Activated T-cell treated with anti-CD3 and anti-CD28 coated beads for 48 hours (primary cell): ENCODE measurements around the gene TTC7B.

Source experiments
- DNase-seq: peaks from one replicate; pipeline ENCODE4 v3.0.0-alpha.2; 2020; ENCODE audit warnings: low read depth

TTC7B gene

DNA sequence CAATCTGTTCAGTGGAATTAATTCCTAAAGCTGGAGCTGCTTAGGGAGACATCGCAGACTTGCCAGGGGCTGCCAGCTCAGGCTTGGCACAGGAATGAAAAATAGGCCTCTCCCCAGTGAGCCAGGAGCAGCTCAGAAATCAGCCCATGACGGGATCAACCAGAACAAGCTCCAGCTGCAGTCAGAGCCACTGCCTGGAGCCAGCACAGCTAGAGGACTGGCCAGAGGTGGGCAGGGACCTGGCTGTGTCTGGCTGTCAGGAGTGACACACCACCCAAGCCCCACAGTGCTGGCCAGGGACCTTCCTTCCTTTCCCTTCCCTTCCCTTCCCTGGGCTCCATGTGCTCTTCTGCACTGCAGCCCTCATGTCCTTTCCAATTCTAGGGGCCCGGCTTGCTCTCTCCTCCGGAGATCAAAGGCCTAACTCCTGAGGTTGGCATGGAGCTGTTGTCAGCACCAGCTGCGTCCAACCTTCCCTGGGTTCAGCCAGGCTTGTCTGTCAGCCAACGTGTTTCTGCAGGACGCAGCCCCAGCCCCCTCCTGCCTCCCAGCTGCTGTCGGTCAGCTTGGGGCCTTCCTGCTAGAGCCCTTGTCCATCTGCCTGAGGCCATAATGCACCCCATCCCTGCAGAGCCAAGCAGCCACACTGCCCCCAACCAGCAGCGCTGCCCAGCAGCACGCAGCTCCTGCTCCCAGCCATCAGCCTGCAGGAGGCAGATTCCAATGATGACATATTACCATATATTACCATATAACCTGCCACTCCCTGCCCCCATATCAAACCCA is 270.1 kb downstream of the TTC7B start:
- DNase-seq: no peak

DNA sequence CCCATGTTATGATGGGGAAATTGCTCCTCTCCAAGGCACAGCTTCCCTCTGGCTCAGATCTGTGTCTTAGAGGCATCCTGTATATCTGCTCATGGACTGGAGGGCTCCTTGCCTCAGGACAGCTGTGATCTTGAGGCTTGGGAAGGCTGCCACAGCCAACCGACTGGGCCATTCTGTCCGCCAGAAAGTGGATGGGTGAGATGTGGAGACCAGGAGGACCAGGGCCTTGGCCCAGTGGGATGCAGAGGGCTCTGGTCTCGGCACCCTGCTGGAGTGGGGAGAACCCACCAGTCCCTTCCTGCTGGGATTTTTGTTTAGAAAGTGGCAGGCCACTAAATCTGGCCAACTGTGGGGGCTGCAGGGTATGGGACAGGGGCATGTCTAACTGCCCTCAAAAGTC is 270.8 kb downstream of the TTC7B start:
- DNase-seq: no peak

DNA sequence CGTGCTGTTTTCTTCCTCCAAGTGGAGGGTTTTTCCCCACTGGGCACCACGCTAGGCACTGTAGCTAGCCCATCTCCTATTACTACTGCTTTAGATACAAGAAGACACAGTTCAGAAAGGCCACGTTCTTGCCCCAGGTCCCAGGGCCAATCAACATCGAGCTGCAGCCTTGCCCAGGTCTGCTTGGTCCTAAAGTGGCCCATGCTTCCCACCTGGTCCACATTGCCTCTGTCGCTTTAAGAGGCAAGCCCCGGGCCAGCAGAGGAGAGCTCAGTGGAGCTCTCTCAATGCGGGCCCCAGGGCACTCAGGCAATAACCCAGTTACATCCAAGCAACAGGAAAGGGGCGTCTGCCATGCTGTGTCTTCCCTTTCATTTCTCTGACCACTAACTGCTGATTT is 271.3 kb downstream of the TTC7B start:
- DNase-seq: no peak

DNA sequence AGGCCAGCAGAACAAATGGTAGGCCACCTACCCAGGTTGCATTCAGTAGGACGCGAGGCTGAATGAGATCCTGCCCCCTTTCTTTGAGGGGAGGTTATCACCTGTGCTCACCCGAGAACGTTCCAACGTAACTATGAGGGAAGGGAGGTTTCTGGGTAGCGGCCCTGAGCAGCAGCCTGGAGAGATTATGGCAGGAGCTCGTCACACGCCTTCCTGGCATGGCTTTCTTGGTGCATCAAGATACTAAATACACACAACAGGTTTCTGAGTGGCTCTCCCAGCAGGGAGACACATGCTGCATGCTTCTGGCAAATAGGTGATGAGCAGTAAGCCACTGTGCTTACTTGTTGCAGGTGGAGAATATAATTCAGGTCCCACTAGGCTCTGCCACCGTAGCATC is 271.7 kb downstream of the TTC7B start:
- DNase-seq: no peak

DNA sequence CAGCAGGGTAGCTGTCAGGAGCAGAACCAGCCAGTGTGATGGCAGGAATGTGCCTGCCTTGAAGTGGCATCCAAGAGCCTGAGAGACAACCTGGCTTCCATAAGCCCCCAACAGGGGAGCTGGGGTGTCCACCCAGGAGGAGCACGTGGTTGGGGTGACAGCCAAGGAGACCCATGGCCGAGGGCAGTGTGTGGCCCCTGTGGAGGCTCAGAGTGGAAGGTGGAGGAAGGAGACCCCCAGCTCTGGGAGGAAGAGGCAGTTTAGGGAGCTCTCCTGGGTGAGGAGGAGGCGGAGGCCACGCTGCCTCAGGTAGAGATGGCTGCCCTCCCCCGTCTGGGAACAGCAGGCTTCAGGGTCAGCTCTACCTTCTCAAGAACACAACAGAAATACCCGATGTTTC is 272.4 kb downstream of the TTC7B start:
- DNase-seq: no peak

DNA sequence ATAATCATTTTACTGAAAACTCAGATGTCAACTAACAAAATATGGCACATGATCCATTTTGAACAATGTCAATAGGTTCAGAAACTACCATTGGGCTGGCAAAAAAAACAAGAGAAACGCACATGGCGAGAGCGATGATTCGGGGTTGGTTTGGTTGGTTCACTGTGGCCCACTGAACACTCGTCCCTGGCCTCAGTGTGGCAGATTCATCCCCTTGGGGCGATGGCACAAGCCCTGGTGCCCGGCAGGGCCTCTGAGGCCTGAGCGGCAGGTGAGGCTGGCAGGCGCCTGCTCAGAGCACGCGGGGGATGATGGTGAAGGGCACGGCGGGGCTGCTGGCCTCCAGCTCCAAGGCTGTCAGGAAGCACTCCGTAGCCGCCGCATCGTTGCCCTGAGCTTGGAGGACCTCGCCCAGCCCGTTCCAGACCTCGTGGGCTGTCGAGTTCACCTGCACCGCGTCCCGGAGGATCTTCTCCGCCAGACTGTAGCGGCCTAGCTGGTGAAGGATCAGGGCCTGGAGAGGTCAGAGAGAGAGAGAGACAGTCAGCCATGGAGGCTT is 275.1 kb downstream of the TTC7B start:
- DNase-seq: no peak

DNA sequence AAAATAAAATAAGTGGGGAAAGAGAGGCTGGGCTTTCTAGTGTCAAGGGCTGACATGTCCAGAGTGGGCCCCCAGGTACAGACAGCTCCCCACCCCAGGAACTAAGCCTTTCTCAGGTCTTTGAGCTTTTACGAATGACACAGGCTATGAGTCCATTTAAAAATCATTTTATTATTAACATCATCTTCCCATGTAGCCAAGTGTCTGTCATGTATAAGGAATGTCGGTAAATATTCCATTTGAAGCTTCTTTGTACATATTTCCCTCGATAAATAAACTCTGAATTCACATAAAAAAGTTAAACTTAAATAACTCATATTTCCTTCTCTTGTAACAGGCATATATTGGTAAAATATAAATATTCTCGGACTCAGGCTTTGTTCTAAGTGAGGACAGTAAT is 275.8 kb downstream of the TTC7B start:
- DNase-seq: no peak

DNA sequence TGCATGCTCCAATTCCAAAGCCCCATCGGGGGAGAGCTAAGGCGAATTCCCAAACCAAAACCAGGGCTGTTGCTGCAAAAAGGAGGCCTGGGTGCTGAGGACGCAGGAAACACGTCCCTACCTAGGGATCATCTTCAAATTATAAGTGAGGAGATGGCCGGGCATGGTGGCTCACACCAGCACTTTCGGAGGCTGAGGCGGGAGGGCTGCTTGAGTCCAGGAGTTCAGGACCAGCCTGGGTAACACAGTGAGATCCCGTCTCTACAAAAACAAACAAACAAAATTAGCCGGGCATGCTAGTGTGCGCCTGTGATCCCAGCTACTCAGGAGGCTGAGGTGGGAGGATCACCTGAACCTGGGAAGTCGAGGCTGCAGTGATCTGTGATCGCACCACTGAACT is 276.2 kb downstream of the TTC7B start:
- no peak for DNase-seq

DNA sequence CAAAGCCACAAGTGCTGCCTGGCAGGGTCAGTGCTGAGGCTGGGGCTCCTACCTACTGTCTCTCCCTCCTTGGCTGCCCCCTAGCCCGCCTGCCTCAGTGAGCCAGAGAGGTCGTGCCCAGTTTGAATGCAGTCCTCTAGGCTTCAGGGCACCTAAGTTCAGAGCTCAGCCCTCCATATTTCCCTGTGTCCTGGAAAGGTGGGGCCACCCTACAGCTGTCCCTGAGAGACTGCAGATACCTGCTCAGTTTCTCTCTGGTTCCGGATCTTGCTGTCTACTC is 276.8 kb downstream of the TTC7B start:
- DNase-seq: no peak

DNA sequence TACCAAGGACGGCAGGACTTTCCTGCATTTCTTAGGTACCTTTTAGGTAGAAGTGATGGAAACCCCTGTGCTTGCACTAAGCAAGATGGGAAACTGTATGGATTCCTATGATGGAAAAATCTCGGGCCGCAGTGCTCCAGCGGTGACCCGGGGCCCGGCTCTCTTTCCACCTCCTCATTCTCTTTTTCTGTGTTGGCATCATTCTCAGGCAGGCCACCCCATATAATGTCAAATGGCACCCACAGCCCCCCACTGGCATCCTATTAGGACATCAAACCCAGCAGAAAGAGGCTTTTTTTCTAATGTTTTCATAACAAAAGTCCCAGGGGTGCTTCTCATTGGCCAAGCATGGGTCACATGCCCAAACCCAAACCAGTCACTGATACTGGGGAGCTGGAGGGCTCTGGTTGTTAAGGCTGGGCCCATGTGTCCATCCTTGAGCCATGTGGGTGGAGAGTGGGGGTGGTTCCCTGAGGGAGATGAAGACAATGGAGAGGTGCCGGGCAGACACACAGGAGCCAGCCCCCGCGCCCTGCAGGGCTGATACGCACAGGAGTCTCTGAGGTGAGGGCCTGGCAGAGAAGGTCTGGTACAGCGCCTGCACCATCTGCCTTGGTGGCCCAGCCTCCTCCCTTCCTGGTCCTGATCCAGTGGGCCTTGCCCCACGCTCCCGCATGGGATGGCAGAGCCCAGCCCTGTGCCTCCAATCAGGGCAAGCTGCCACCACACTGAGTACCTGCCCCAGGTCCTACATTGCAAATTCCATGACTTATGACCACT is 277.3 kb downstream of the TTC7B start:
- DNase-seq: no peak

DNA sequence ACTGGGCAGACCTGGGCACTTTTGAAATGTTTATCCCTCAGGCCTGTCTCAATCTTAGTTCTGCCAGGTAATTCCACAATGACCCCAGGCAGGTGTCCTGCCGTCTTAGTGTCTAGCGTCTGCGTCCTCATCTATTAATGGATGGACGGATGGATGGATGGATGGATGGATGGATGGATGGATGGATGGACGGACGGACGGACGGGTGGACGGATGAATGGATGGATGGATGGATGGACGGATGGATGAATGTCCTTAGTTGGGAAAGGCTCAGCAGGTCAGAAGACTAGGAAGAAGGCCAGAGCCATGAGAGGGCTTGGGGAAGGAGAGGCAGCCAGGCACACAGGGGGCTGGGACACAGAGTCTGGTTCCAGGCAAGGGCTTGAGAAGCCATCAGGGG is 278.1 kb downstream of the TTC7B start:
- no peak for DNase-seq

DNA sequence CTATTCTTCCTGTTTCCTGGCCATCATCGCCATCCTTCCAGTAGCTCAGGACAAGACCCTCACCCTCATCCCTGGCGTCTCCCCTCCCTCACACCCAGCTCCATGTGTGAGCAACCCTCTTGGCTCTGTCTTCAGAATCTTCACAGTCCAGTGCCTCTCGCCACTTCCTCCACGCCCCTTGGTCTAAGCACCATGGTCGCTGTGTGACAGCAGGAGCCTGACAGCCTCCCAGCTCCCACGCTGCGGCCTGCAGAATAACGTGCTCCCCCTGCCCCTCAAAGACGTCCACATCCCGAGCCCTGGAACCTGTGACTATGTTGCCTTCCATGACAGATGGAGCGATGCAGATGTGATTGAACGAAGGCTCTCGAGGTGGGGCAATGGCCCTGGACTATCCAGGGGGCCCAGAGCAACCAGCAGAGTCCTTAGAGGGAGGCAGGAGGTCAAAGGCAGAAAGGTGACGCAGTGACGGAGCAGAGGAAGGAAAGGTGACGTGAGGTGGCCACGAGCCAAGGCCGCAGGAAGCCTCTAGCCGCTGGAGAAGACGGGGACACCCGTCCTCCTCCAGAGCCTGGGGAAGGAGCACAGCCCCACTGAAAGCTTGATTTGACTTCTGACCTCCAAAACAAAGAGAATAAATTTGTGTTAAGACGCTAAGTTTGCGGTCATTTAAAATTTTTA is 279.6 kb downstream of the TTC7B start:
- no peak for DNase-seq

DNA sequence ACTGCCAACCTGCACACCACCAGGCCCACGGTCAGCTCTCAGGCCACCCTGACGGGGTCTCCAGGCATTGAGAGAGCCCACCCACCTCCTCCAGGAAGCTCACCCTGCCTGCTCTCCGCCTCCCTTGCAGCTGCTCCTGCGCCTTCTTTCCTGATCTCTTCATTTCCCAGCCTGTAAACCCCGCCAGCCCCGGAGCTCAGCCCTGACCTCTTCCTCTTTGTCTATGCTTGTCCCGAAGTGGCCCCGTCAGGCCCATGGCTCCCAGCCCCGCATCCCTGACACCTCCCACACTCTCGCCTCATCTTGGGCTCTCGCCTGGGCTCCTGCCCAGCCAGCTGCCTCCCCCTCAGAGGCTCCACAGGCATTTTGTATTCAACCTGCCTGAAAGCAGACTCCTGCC is 280.1 kb downstream of the TTC7B start:
- DNase-seq: no peak

DNA sequence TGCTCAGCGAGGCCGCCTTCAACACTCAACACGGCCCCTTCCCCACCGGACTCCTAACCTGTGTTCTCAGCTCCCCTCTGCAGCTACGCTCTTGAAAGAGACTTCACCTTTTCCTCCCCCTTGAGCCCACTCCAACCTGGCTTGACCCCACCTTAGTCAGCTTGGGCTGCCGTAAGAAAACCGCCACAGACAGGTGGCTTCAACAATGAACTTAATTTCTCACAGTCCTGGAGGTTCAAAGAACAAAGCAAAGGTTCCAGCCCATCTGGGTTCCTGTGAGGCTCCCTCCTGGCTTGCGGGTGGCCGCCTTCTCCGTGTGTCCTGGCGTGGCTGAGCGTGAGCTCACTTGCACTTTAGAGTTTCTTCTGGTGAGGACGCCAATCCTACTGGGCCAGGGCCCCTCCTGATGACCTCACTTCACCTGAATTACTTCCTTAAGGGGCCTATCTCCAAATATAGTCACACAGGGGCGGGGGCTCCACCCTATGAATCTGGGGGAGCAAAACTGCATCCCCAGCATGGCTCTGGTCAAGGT is 280.6 kb downstream of the TTC7B start:
- no peak for DNase-seq

DNA sequence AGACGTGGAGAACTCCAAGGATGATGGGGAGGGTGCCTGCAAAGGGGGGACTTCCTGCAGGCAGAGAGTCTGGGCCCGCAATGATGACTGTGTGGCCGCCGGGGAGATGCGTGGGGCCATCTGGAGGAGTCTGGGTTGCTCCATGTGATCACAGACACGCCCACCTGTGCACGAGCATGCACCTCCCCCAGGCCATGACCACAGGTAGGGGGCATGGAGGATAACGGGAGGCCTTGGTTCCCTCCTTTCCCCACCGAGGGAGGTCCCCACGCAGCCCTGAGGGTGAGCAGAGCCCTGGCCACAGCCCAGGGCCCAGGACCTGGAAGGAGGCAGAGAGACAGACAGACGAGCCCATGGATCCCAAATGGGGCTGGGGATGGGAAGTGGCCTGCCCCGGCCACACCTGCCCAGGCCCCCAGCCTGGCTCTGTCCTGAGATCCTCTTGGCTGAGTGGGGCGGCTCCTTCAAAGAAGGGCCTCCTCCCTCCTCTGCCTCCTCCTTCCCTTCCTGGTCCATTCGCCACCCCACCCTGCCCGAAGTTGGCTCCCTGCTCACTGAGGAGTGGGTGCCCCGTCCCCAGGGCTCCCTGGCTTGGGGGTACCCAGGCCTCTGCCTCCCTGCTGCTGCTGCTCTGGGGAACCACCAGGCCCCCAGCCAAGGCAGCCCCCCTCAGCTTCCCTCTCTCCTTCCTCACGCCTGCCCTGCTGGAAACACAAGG is 281.2 kb downstream of the TTC7B start:
- DNase-seq: no peak

DNA sequence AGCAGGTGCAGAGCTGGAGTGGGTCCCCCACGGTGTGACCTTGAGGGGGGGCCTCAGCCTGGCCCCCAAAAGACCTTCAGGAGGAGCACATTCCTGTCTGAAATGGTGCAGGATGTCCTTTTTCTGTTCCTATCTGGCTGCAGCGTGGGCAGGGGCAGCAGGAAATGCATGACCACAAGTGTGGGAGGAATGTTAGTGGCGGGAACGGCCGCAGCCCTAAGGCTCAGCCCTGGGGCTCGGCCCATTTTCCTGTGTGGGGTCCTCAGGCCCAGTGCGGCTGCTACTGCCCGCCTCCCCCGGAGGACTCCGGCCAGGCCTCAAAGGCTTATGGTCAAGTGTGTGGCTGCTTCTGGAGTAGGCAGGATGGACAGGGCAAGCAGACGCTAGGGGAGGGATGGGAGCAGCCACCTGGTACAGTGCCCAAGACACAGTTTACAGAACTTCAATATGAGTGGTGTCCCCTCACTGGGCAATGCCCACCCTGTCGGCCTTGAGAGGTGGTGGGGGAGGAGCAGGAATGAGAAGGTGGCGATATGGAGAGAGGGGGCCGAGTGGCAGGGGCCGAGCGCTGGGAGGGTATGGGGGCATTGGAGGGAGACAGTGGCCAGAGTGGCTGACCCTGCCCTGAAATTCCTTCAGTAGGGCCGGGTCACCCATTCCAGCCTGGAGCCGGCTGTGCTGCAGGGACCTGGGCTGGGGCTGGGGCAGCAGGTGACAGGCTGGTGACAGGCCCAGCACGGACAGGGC is 282.0 kb downstream of the TTC7B start:
- no peak for DNase-seq

DNA sequence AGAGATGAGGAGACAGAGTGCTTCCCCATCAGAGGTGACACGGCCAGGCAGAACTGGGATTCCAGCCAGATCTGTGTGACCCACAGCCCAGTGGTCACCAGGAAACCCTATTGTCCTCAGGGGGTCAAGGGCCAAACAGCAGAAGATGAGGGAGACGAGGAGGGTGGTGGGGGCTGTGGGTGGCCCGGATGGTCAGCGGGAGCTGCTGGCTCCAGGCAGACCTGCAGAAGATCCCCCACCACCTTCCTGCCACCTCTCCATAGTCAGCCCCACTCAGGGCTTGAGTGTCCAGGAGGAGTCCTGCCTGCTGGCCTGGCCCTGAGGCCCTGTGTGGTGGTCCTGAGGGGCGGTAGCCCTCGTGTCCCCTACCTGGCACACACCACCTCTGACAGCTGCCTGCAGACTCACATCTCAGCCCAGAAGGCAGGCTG is 282.6 kb downstream of the TTC7B start:
- no peak for DNase-seq

DNA sequence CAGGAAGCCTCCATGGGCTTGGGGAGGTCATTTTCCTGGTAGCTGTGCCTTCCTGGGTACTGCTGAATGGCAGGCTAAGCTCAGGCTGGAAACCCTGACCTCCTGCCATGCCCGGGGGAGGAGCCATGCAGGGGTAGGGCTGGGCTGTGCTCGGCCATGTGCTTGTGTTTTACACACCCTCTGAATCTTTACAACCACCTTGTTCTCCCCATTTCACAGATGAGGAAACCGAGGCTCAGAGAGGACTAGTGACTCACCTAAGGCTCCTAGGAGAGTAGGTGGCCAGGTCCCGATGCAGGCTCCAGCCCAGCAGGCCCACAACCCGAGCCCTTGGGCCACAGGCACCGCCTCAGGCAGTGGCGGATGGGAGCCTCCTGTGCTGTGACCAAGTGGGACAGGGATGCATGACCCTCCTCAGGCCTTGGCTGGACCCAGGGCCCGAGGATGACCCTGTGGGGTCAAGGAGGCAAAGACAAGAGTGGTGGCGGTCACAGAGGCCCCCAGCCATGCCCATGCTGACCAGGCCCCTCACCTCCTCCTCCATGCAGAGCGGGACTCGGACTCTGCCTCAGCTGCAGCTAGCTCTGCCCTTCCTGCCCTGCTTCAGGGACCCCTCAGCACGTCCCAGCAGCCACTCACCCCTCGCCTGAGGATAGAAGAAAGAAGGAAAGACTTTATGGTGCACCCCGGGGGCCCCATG is 283.3 kb downstream of the TTC7B start:
- DNase-seq: no peak

DNA sequence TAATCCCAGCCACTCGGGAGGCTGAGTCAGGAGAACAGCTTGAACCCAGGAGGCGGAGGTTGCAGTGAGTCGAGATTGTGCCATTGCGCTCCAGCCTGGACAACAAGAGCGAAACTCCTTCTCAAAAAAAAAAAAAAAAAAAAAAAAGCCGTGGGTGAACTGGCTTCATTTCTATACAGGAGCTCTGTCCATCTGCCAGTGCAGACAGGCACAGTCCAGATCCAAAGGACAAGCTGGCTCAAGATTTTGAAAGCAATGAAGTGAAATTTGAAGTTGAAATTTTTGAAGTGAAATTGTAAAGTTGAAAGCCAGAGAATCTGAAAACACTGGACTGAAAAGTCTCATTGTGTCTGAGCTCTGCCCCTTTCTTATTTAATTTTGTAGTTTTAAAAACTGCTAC is 284.7 kb downstream of the TTC7B start:
- no peak for DNase-seq

DNA sequence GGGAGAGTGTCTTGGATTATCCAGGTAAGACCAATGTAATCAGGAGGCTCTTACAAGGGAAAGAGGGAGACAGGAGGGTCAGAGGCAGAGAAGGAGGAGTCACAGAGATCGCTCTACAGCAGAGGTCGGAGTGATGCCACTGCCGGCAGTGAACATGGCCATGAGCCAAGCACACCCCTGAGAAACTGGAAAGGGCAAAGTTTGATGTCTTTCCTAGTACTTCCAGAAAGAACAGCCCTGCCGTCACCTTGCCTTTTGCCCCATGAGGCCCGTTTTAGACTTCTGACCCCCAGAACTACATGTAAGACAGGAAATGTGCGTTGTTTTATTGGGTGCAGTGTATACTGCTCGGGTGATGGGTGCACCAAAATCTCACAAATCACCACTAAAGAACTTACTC is 285.7 kb downstream of the TTC7B start:
- DNase-seq: no peak

DNA sequence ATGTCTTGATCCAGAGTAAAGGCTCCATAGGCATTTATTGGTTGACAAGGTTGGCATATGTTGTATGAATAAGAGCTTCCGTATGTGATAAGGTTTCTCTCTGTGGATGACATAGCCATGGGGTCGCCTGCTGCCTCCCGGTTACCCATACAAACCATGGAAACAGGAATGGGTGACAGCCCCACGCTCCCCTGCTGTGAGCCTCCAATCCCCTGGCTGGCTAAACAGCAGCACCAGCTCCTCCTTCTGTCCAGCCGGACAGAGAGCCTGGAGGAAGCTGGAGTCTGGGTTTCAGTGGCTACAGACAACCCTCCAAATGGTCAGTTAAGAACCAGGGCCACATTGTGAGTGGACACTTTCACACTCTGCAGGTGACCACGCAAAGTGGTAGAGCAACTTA is 288.3 kb downstream of the TTC7B start:
- DNase-seq: no peak
